ENCODE data around the gene LRRC8D.

Gene LRRC8D

DNA sequence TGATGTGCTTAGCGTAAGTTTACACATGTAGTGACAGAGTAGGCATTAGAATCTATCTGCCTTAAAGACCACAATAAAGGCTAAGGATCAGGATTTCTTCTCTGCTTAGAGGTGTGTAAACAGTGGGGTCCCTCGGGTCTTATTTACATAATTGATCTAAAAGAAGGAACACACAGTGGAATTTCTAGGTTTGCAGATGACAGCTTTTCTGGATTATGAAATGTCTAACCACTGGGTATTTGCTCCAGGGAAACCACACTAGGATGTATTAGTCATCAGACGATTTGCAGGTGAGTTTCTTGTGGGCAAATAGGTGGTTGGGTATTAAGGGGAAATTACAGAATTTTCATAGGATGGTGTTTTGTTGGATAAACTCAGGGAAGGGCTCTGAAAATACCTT lies 5.8 kb downstream of the LRRC8D start:
- H3K79me2 ChIP-seq (ENCODE audit: insufficient read depth, low read length), result peaks cover 18% of the 10 kb centered on the region
- no peaks in the 10 kb centered on the region for H3K27me3 ChIP-seq (ENCODE audit: low read length)
- no peaks in the 10 kb centered on the region for H3F3A ChIP-seq (ENCODE audit: insufficient read depth)
- H3K27ac ChIP-seq (ENCODE audit: low read depth, low read length), result no peak overlapping the region
- no peak overlapping the region for H3K4me3 ChIP-seq (ENCODE audit: insufficient read depth, low read length, poor library complexity, severe bottlenecking)
- H2AFZ ChIP-seq (ENCODE audit: low read depth, low read length, severe bottlenecking), result no peak overlapping the region
- TF ChIP-seq, protein P1, sequence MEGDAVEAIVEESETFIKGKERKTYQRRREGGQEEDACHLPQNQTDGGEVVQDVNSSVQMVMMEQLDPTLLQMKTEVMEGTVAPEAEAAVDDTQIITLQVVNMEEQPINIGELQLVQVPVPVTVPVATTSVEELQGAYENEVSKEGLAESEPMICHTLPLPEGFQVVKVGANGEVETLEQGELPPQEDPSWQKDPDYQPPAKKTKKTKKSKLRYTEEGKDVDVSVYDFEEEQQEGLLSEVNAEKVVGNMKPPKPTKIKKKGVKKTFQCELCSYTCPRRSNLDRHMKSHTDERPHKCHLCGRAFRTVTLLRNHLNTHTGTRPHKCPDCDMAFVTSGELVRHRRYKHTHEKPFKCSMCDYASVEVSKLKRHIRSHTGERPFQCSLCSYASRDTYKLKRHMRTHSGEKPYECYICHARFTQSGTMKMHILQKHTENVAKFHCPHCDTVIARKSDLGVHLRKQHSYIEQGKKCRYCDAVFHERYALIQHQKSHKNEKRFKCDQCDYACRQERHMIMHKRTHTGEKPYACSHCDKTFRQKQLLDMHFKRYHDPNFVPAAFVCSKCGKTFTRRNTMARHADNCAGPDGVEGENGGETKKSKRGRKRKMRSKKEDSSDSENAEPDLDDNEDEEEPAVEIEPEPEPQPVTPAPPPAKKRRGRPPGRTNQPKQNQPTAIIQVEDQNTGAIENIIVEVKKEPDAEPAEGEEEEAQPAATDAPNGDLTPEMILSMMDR (IDR thresholded peaks at IDR 0.05; ENCODE audit: insufficient read depth, low read length, poor library complexity, severe bottlenecking), result no peak
- no peak for TF ChIP-seq EZH2phosphoT487 (conservative IDR thresholded peaks at IDR 0.05; ENCODE audit: low read length)
- H3K9me3 ChIP-seq (ENCODE audit: insufficient read depth, low read length), result no peaks in the 10 kb centered on the region
- H3K36me3 ChIP-seq (ENCODE audit: low read length), result peaks cover 4% of the 10 kb centered on the region; the same call in 1 of the 2 replicates
- H3K9ac ChIP-seq (ENCODE audit: low read length), result no peak overlapping the region
- H3K9me2 ChIP-seq (replicated peaks; ENCODE audit: insufficient read depth, low read length), result no peaks in the 10 kb centered on the region
- H4K20me1 ChIP-seq (ENCODE audit: low read depth, low read length), result peaks cover 6% of the 10 kb centered on the region
- H3K4me2 ChIP-seq (ENCODE audit: low read depth, low read length, poor library complexity, severe bottlenecking), result no peak overlapping the region

DNA sequence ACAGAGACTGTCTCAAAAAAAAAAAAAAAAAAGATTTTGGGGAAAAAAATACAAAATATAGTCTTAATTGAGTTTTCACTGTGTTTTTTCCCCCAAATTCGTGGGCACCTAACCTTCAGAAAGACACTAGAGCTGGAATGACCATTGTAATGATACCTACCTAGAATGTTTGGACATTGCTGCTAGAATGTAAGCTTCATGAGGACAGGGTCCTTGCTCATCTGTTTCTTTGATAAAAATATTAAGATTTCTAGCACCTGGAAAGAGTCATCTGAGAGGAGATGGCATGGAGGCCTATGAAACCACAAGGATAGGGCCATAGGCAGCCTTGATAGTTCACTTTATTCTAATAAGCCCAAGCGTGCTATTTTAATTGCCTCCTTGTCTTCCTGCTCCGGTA lies 6.5 kb downstream of the LRRC8D start:
- no peak overlapping the region for H3K9ac ChIP-seq (ENCODE audit: low read length)
- no peaks in the 10 kb centered on the region for H3K27me3 ChIP-seq (ENCODE audit: low read length)
- peaks cover 14% of the 10 kb centered on the region for H3K79me2 ChIP-seq (ENCODE audit: insufficient read depth, low read length)
- H3K9me2 ChIP-seq (replicated peaks; ENCODE audit: insufficient read depth, low read length), result no peaks in the 10 kb centered on the region
- TF ChIP-seq, protein P1 (IDR thresholded peaks at IDR 0.05; ENCODE audit: insufficient read depth, low read length, poor library complexity, severe bottlenecking), result no peak
- no peak for TF ChIP-seq EZH2phosphoT487 (conservative IDR thresholded peaks at IDR 0.05; ENCODE audit: low read length)
- no peak overlapping the region for H3K27ac ChIP-seq (ENCODE audit: low read depth, low read length)
- no peak overlapping the region for H3K4me3 ChIP-seq (ENCODE audit: insufficient read depth, low read length, poor library complexity, severe bottlenecking)
- H2AFZ ChIP-seq (ENCODE audit: low read depth, low read length, severe bottlenecking), result no peak overlapping the region
- peaks cover 6% of the 10 kb centered on the region for H4K20me1 ChIP-seq (ENCODE audit: low read depth, low read length)
- no peak overlapping the region for H3K4me2 ChIP-seq (ENCODE audit: low read depth, low read length, poor library complexity, severe bottlenecking)
- no peaks in the 10 kb centered on the region for H3F3A ChIP-seq (ENCODE audit: insufficient read depth)
- H3K36me3 ChIP-seq (ENCODE audit: low read length), result peaks cover 4% of the 10 kb centered on the region; the same call in 1 of the 2 replicates
- no peaks in the 10 kb centered on the region for H3K9me3 ChIP-seq (ENCODE audit: insufficient read depth, low read length)

GRCh38 chr1:89827902-89828301 lies 7.1 kb downstream of the LRRC8D start:
- H4K20me1 ChIP-seq (ENCODE audit: low read depth, low read length), result peaks cover 6% of the 10 kb centered on the region
- no peaks in the 10 kb centered on the region for H3K27me3 ChIP-seq (ENCODE audit: low read length)
- H3K36me3 ChIP-seq (ENCODE audit: low read length), result peaks cover 4% of the 10 kb centered on the region; the same call in 1 of the 2 replicates

More at GRCh38 chr1:89827902-89828301, 7.1 kb downstream of the LRRC8D start:
- TF ChIP-seq, protein P1 (IDR thresholded peaks at IDR 0.05; ENCODE audit: insufficient read depth, low read length, poor library complexity, severe bottlenecking), result no peak
- no peak for TF ChIP-seq EZH2phosphoT487 (conservative IDR thresholded peaks at IDR 0.05; ENCODE audit: low read length)
- no peak overlapping the region for H2AFZ ChIP-seq (ENCODE audit: low read depth, low read length, severe bottlenecking)
- H3K4me3 ChIP-seq (ENCODE audit: insufficient read depth, low read length, poor library complexity, severe bottlenecking), result no peak overlapping the region
- no peaks in the 10 kb centered on the region for H3K9me2 ChIP-seq (replicated peaks; ENCODE audit: insufficient read depth, low read length)
- no peak overlapping the region for H3K27ac ChIP-seq (ENCODE audit: low read depth, low read length)
- no peak overlapping the region for H3K4me2 ChIP-seq (ENCODE audit: low read depth, low read length, poor library complexity, severe bottlenecking)
- no peak overlapping the region for H3K9ac ChIP-seq (ENCODE audit: low read length)
- H3K79me2 ChIP-seq (ENCODE audit: insufficient read depth, low read length), result peaks cover 9% of the 10 kb centered on the region; the same call in 1 of the 2 replicates
- no peaks in the 10 kb centered on the region for H3K9me3 ChIP-seq (ENCODE audit: insufficient read depth, low read length)
- H3F3A ChIP-seq (ENCODE audit: insufficient read depth), result no peaks in the 10 kb centered on the region

Measured in SU-DHL-6 (cell line).